B cell (primary cell): ENCODE data around the gene CLOCK. TPM values are rescaled to one million over a fixed set of nuclear protein-coding genes. Genes with fewer than 3 reads are reported as not detected.

ENCODE experiments used
- ATAC-seq: fragments of 200-7000 bp; cut with Tn5 transposase; one replicate; pipeline ENCODE4 v1.10.0; 2021; ENCODE audit warnings: low read depth, mild to moderate bottlenecking, moderate number of reproducible peaks, moderate library complexity
- CTCF ChIA-PET: fragments of 350-600 bp; sonication (Branson Sonifier 250); formaldehyde crosslinking; loops from one replicate; lab custom pipeline; 2021; ENCODE audit warnings: antibody characterized with exemption, inconsistent platforms; lab: Charles Lee
- POLR2A ChIA-PET: fragments of 350-600 bp; sonication (Branson Sonifier 250); formaldehyde crosslinking; loops from one replicate; lab custom pipeline; 2021; ENCODE audit warnings: antibody characterized with exemption; lab: Charles Lee
- DNase-seq: peaks from one replicate; pipeline ENCODE4 v3.0.0; 2013
- H2AFZ ChIP-seq: 2 replicates; pipeline ENCODE4 v1.6.1; 2012; ENCODE audit warnings: mild to moderate bottlenecking, low read depth, low read length; ENCODE audit not compliant: insufficient read depth, poor library complexity, severe bottlenecking
- H3K27ac ChIP-seq, 2 donors: 1 replicate in 1 of 2; 2 replicates in 1 of 2; pipeline ENCODE4 v1.5.1; 2012 to 2013; ENCODE audit warnings: low read length in 2 of 2, mild to moderate bottlenecking in 2 of 2, moderate library complexity in 1 of 2
- H3K27me3 ChIP-seq, 4 experiments: fragments of 200-600 bp in 1 of 4; sonication (generic) in 1 of 4; replicated peaks in 1 of 4; 1 replicate in 2 of 4; 2 replicates in 2 of 4; pipeline versions ENCODE4 v1.6.1 to v1.7.0; 2013 to 2016; ENCODE audit warnings: low read length in 3 of 4, mild to moderate bottlenecking in 2 of 4, mixed read lengths in 1 of 4, moderate library complexity in 1 of 4; ENCODE audit not compliant: insufficient read depth in 4 of 4, control insufficient read depth in 3 of 4; ENCODE audit errors: control extremely low read depth in 1 of 4
- H3K36me3 ChIP-seq, 2 experiments: replicated peaks in 1 of 2; 1 replicate in 1 of 2; 2 replicates in 1 of 2; pipeline versions ENCODE4 v1.6.1 to v1.7.1; 2013; ENCODE audit warnings: low read length in 1 of 2; ENCODE audit not compliant: insufficient read depth in 2 of 2, control insufficient read depth in 1 of 2; ENCODE audit errors: control extremely low read depth in 1 of 2, extremely low read depth in 1 of 2
- H3K4me1 ChIP-seq, 2 donors: fragments of 200-600 bp in 1 of 2; sonication (generic) in 1 of 2; 1 replicate in 1 of 2; 2 replicates in 1 of 2; pipeline versions ENCODE4 v1.5.1 to v1.6.1; 2013 to 2017; ENCODE audit warnings: low read length in 2 of 2; ENCODE audit not compliant: control insufficient read depth in 2 of 2, insufficient read depth in 2 of 2
- H3K4me2 ChIP-seq: replicated peaks from 2 replicates; pipeline ENCODE3; 2012; ENCODE audit warnings: mild to moderate bottlenecking, low read depth, low read length; ENCODE audit not compliant: poor library complexity, severe bottlenecking
- H3K4me3 ChIP-seq, 5 experiments: fragments of 200-600 bp in 1 of 5; sonication (generic) in 1 of 5; 1 replicate in 3 of 5; 2 replicates in 2 of 5; pipeline versions ENCODE4 v1.5.1 to v1.7.0; 2011 to 2016; ENCODE audit warnings: low read length in 4 of 5, mild to moderate bottlenecking in 4 of 5, low read depth in 2 of 5, control low read depth in 1 of 5, moderate library complexity in 1 of 5; ENCODE audit not compliant: insufficient read depth in 1 of 5; ENCODE audit errors: control extremely low read depth in 1 of 5, extremely low read depth in 1 of 5
- H3K79me2 ChIP-seq: fragments of 200-600 bp; sonication (generic); one replicate; pipeline ENCODE4 v1.6.0; 2016; ENCODE audit warnings: low read length; ENCODE audit not compliant: control insufficient read depth, insufficient read depth
- H3K9ac ChIP-seq: fragments of 200-600 bp; sonication (generic); 2 replicates; pipeline ENCODE4 v1.6.1; 2017; ENCODE audit warnings: mild to moderate bottlenecking, low read length, moderate library complexity
- H3K9me3 ChIP-seq, 3 donors: one replicate each; pipeline versions ENCODE4 v1.6.1 to v1.7.1; 2013; ENCODE audit warnings: low read length in 2 of 3; ENCODE audit not compliant: control insufficient read depth in 2 of 3, insufficient read depth in 1 of 3; ENCODE audit errors: control extremely low read depth in 1 of 3
- H4K20me1 ChIP-seq: 2 replicates; pipeline ENCODE4 v1.6.0; 2012; ENCODE audit warnings: mild to moderate bottlenecking, low read length; ENCODE audit not compliant: insufficient read depth, control insufficient read depth, poor library complexity, severe bottlenecking
- H3K27ac Mint-ChIP-seq: one replicate; pipeline ENCODE4 v1.8.0; 2021; ENCODE audit warnings: mixed read lengths
- H3K27me3 Mint-ChIP-seq: one replicate; pipeline ENCODE4 v1.8.0; 2021; ENCODE audit warnings: mixed read lengths
- H3K4me1 Mint-ChIP-seq: one replicate; pipeline ENCODE4 v1.8.0; 2021; ENCODE audit warnings: mixed read lengths
- H3K4me3 Mint-ChIP-seq: one replicate; pipeline ENCODE4 v1.8.0; 2021; ENCODE audit warnings: mixed read lengths
- H3K9me3 Mint-ChIP-seq: one replicate; pipeline ENCODE4 v1.8.0; 2022; ENCODE audit warnings: mixed read lengths; ENCODE audit not compliant: insufficient read depth
- CTCF ChIP-seq: fragments of 200-600 bp; IDR thresholded peaks from one replicate; pipeline ENCODE4 v1.8.0; 2022; ENCODE audit warnings: antibody characterized with exemption, mild to moderate bottlenecking
- EZH2 ChIP-seq: IDR thresholded peaks from 2 replicates; pipeline ENCODE4 v1.6.1; 2012; ENCODE audit warnings: borderline replicate concordance, low read depth, mild to moderate bottlenecking, moderate library complexity, low read length; ENCODE audit not compliant: insufficient read depth, poor library complexity, severe bottlenecking
- WGBS: methylation state at CpG from one replicate; pipeline ENCODE4 v1.1.5; 2013; ENCODE audit warnings: missing lambda C conversion rate; ENCODE audit not compliant: insufficient coverage; 5-methylcytosine and 5-hydroxymethylcytosine counted together
- intact Hi-C: fragments of 100-400 bp; cut with micrococcal nuclease; formaldehyde crosslinking; loops from one replicate; pipeline ENCODE4 v1.10.0; 2022
- polyA plus RNA-seq: library from polyadenylated mRNA; depleted of rRNA; stranded (reverse); fragments of >200 nt; gene quantifications from 2 replicates; pipeline ENCODE4 v1.2.3, GENCODE V29; 2012
- total RNA-seq, 2 donors: library from RNA; stranded (reverse); fragments of 120-200 nt in 1 of 2; gene quantifications; 1 replicate in 1 of 2; 2 replicates in 1 of 2; pipeline versions ENCODE4 v1.2.3 to v1.2.4, GENCODE V29; 2013 to 2022

CLOCK gene
- total and polyA plus RNA-seq, 2 donors (not counting 1 experiment from before 2014, with no cell fraction given) = 2.8 to 14.2 TPM

- ATAC-seq (no peak), DNase-seq (no peak)
- H3K27ac ChIP-seq = no peak overlapping the region
- H3K9me3 Mint-ChIP-seq = peaks cover 6% of the 10 kb centered on the region
- H3K4me1 Mint-ChIP-seq = no peaks in the 10 kb centered on the region
- no peak overlapping the region for H3K27ac Mint-ChIP-seq
- no peaks in the 10 kb centered on the region for H3K79me2 ChIP-seq
- ChIA-PET POLR2A (no interaction called here), CTCF (interaction anchor here (0.5 to 0.6 kb wide), 2 partner anchors 14 to 35 kb away, joined by 3 to 6 read pairs; no protein-coding TSS in a partner anchor)
- no peaks in the 10 kb centered on the region for H3K27me3 ChIP-seq
- H4K20me1 ChIP-seq = no peaks in the 10 kb centered on the region
- intact Hi-C loops = no loop called here
- TF ChIP-seq EZH2 (no peak), CTCF (no peak)
- no peak overlapping the region for H2AFZ ChIP-seq
- peaks cover 4% of the 10 kb centered on the region for H3K27me3 Mint-ChIP-seq
- H3K9me3 ChIP-seq = peaks cover 3 to 27% (median 15%) of the 10 kb centered on the region in 3 donors
- no peak overlapping the region for H3K9ac ChIP-seq
- no peak overlapping the region for H3K4me2 ChIP-seq
- H3K4me1 ChIP-seq = no peaks in the 10 kb centered on the region
- no peak overlapping the region for H3K4me3 Mint-ChIP-seq
- no peak overlapping the region for H3K4me3 ChIP-seq
- no peaks in the 10 kb centered on the region for H3K36me3 ChIP-seq
These were observed 31.8 kb upstream of the CLOCK start for GRCh38 chr4:55578341-55579010.

GRCh38 chr4:55575513-55575912 is 28.8 kb upstream of the CLOCK start:
- Mint-ChIP-seq H3K4me1 (no peaks in the 10 kb centered on the region), H3K27me3 (no peaks in the 10 kb centered on the region), H3K4me3 (no peak overlapping the region), H3K9me3 (peaks cover 2% of the 10 kb centered on the region), H3K27ac (no peak overlapping the region)
- no peaks in the 10 kb centered on the region for H3K36me3 ChIP-seq
- CTCF ChIA-PET = no interaction called here
- no peaks in the 10 kb centered on the region for H3K4me1 ChIP-seq
- TF ChIP-seq CTCF (no peak), EZH2 (no peak)
- WGBS = no CpG with 5 or more reads among the region's 1 CpG
- DNase-seq (no peak), ATAC-seq (no peak)
- no peaks in the 10 kb centered on the region for H4K20me1 ChIP-seq
- H2AFZ ChIP-seq = no peak overlapping the region
- H3K9me3 ChIP-seq = peaks cover 3 to 27% (median 12%) of the 10 kb centered on the region in 3 donors
- POLR2A ChIA-PET = no interaction called here
- peaks cover 0 to 3% (median 0%) of the 10 kb centered on the region in 4 experiments for H3K27me3 ChIP-seq
- H3K4me3 ChIP-seq = no peak overlapping the region
- H3K79me2 ChIP-seq = no peaks in the 10 kb centered on the region
- no peak overlapping the region for H3K27ac ChIP-seq
- intact Hi-C loops = no loop called here
- no peak overlapping the region for H3K9ac ChIP-seq
- H3K4me2 ChIP-seq = no peak overlapping the region
